Pancreas (tissue), 10 donors: ENCODE data around the gene SLC38A9. TPM values are rescaled to one million over a fixed set of nuclear protein-coding genes. Genes with fewer than 3 reads are reported as not detected.

ENCODE experiments used
- ATAC-seq, 4 donors: fragments of 200-7000 bp; cut with Tn5 transposase; one replicate each; pipeline versions ENCODE4 v1.8.0 to v1.9.1; 2020; ENCODE audit warnings: mild to moderate bottlenecking in 4 of 4, moderate library complexity in 4 of 4
- DNase-seq, 6 donors: peaks; one replicate each; pipeline ENCODE4 v3.0.0-alpha.2; 2020
- FAIRE-seq: peaks from 2 replicates; lab custom pipeline; 2012; peaks lifted over from hg19 to GRCh38; lab: Jason Lieb, UNC
- H3K27ac ChIP-seq, 4 donors: fragments of 200-600 bp; sonication (generic); 1 replicate in 3 of 4; 2 replicates in 1 of 4; pipeline versions ENCODE4 v1.5.0 to v1.8.0; 2020
- H3K27me3 ChIP-seq, 4 donors: fragments of 200-600 bp; one replicate each; pipeline ENCODE4 v1.8.0; 2021
- H3K36me3 ChIP-seq, 3 donors: fragments of 200-600 bp; sonication (generic) in 1 of 3; one replicate each; pipeline versions ENCODE4 v1.5.0 to v1.8.0; 2020 to 2021
- H3K4me1 ChIP-seq, 3 donors: fragments of 200-600 bp; one replicate each; pipeline ENCODE4 v1.8.0; 2021
- H3K4me3 ChIP-seq, 4 donors: fragments of 200-600 bp; sonication (generic) in 2 of 4; one replicate each; pipeline versions ENCODE4 v1.5.0 to v1.8.0; 2020 to 2021
- H3K9me3 ChIP-seq, 4 donors: fragments of 200-600 bp; one replicate each; pipeline ENCODE4 v1.8.0; 2021
- CTCF ChIP-seq, 4 donors: fragments of 200-600 bp; sonication (generic) in 3 of 4; IDR thresholded peaks; one replicate each; pipeline versions ENCODE4 v1.5.0 to v1.8.0; 2021; ENCODE audit warnings: antibody characterized with exemption in 4 of 4
- WGBS, 2 donors: extraction: QIAGEN DNeasy Blood & Tissue Kit; methylation state at CpG; one replicate each; pipeline ENCODE4 v1.1.7; 2013; 5-methylcytosine and 5-hydroxymethylcytosine counted together
- intact Hi-C, 3 donors: fragments of 100-400 bp; cut with DNase I; formaldehyde crosslinking; loops; one replicate each; pipeline versions ENCODE4 v1.11.1 to v1.14.2; 2022
- polyA plus RNA-seq, 2 donors: library from polyadenylated mRNA; stranded (reverse); fragments of 200-250 nt; gene quantifications; one replicate each; pipeline ENCODE4 v1.2.3, GENCODE V29; 2013
- total RNA-seq, 6 donors: library from RNA; stranded (reverse); fragmentation: NEBNext Ultra II Directional in 4 of 6; extraction: Animal tissue kit (Norgen Biotek cat#: 25700) in 4 of 6; gene quantifications; one replicate each; pipeline versions ENCODE4 v1.2.1 to v1.2.4, GENCODE V29; 2021 to 2023
- donor health status: healthy with polysubstance abuse.
- donor health status: DM: no; HTN: no; CAD: no; lungs with moderate emphysema.
- donor health status: DM: no; HTN: no; CAD: no.
- donor health status: control.
- donor health status: control.
- donor health status: Bipolar disorder and iron deficiency.
- donor health status: DM: yes; HTN: yes; CAD: no.
- donor health status: DM: no; HTN: no; CAD: no.
- donor health status: DM: no; HTN: no; CAD: no.
- donor health status: DM: yes; HTN: yes; CAD: no.

The SLC38A9 gene
- total and polyA plus RNA-seq, 8 donors, result 9.7 to 27.1 (median 18.7) TPM

GRCh38 chr5:55577353-55578060 lies 134.6 kb downstream of the SLC38A9 start:
- FAIRE-seq (peak; percentile 41), ATAC-seq (peak; percentile 24 to 68 (median 62)), DNase-seq (no peak)
- Histone ChIP-seq H3K27me3 (no peaks in the 10 kb centered on the region), H3K36me3 (no peaks in the 10 kb centered on the region), H3K9me3 (no peaks in the 10 kb centered on the region), H3K27ac (peak overlapping the region in 1 of 4 donors; percentile 5), H3K4me1 (peaks cover 0 to 14% (median 9%) of the 10 kb centered on the region in 3 donors), H3K4me3 (no peak overlapping the region)
- no peak for TF ChIP-seq CTCF (IDR thresholded peaks at IDR 0.05)
- intact Hi-C loops, result no loop called here
- WGBS, 2 donors, result 44 to 53% methylated on average over 6 of the region's 6 CpGs

GRCh38 chr5:55576661-55577060 lies 135.5 kb downstream of the SLC38A9 start:
- no peak for FAIRE-seq
- H3K27me3 ChIP-seq, result no peaks in the 10 kb centered on the region
- H3K4me1 ChIP-seq, result peaks cover 0 to 17% (median 9%) of the 10 kb centered on the region in 3 donors
- WGBS, 2 donors, result 75 to 78% methylated on average over 2 of the region's 2 CpGs
- intact Hi-C loops, result no loop called here
- H3K27ac ChIP-seq, result no peak overlapping the region
- H3K9me3 ChIP-seq, result no peaks in the 10 kb centered on the region
- DNase-seq, result no peak
- no peak for ATAC-seq
- H3K4me3 ChIP-seq, result no peak overlapping the region
- TF ChIP-seq CTCF (IDR thresholded peaks at IDR 0.05), result no peak
- H3K36me3 ChIP-seq, result no peaks in the 10 kb centered on the region

Other genes starting within 250 kb of the SLC38A9 start
- 10 to 100 TPM; 11.5 to 28.0 (median 17.1) TPM for gene PLPP1, start 177.4 kb downstream of the SLC38A9 start, total RNA-seq
- gene PLPP1, start 177.4 kb downstream of the SLC38A9 start, polyA plus RNA-seq, result 10 to 100 TPM; 23.8 to 34.9 TPM
- under 1 TPM in 4 of 6 donors, not detected in 2; 0.09 to 0.56 (median 0.21) TPM for gene DDX4, start 25.7 kb upstream of the SLC38A9 start, total RNA-seq
- gene DDX4, start 25.7 kb upstream of the SLC38A9 start, polyA plus RNA-seq, result under 1 TPM; 0.02 to 0.11 TPM
- gene IL31RA, start 139.0 kb upstream of the SLC38A9 start, total RNA-seq, result under 1 TPM; 0.12 to 0.44 (median 0.30) TPM
- gene IL31RA, start 139.0 kb upstream of the SLC38A9 start, polyA plus RNA-seq, result under 1 TPM; 0.07 to 0.15 TPM